Measurements from ENCODE around the gene TIMM21. TPM values are rescaled to one million over a fixed set of nuclear protein-coding genes. Genes with fewer than 3 reads are reported as not detected.

Gene TIMM21
- total and polyA plus RNA-seq, 2 of the 13 experiments (the other 11 are each of a cell fraction or from before 2014, with no cell fraction given), result 29.6 to 62.3 TPM

DNA sequence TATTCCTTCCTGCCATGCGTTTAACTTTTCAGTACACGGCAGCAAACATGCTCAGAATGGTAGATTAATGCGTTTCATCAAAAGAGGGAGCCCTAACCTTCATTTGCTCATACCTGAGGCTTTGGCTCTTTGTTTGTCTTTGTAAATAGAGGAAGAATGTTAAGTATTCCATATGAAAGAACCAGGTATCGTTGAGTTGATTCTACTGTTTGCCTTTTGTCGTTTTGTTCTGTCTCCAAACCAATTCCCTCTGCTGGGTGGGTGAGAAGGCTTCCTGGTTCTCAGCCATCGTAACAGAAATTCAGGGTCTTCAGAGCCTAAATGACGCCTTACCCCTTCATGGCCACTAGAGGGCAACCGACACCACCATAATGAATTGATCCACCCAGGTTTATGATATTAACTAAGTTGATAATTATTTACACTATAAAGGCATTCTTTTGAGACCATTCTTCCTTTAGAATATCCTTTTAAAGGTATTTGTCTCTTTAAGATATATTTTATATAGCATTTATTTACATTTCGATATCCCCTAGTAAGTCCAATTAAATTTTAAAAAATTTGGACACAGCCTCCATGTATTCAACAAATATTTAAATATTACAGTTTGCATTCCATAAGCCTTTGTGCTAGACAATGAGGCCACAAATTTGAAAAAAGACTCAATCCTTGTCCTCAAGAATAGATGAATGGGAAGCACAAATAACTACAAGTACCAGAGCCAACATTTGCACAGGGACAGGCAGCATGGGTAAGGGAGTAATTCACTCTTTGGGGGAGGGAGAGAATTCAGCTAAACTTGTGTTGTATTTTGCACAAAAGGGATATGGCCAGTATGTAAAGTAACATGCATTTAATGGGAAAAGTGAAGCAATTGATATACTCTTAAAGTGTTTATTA is 48.1 kb downstream of the TIMM21 start (continued):
- TF ChIP-seq, protein P1, sequence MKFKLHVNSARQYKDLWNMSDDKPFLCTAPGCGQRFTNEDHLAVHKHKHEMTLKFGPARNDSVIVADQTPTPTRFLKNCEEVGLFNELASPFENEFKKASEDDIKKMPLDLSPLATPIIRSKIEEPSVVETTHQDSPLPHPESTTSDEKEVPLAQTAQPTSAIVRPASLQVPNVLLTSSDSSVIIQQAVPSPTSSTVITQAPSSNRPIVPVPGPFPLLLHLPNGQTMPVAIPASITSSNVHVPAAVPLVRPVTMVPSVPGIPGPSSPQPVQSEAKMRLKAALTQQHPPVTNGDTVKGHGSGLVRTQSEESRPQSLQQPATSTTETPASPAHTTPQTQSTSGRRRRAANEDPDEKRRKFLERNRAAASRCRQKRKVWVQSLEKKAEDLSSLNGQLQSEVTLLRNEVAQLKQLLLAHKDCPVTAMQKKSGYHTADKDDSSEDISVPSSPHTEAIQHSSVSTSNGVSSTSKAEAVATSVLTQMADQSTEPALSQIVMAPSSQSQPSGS (CRISPR knock-in tag; IDR thresholded peaks at IDR 0.05), result no peak
- TF ChIP-seq, protein P2, sequence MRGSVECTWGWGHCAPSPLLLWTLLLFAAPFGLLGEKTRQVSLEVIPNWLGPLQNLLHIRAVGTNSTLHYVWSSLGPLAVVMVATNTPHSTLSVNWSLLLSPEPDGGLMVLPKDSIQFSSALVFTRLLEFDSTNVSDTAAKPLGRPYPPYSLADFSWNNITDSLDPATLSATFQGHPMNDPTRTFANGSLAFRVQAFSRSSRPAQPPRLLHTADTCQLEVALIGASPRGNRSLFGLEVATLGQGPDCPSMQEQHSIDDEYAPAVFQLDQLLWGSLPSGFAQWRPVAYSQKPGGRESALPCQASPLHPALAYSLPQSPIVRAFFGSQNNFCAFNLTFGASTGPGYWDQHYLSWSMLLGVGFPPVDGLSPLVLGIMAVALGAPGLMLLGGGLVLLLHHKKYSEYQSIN (CRISPR knock-in tag; IDR thresholded peaks at IDR 0.05; ENCODE audit: borderline replicate concordance), result no peak
- TF ChIP-seq HNRNPLL (IDR thresholded peaks at IDR 0.05; ENCODE audit: low read depth, low read length, poor library complexity, severe bottlenecking) (no peak), HDAC2 (CRISPR knock-in tag; IDR thresholded peaks at IDR 0.05) (no peak), NFE2L1 (CRISPR knock-in tag; IDR thresholded peaks at IDR 0.05; ENCODE audit: borderline replicate concordance) (no peak), FOSL2 (CRISPR knock-in tag; IDR thresholded peaks at IDR 0.05) (no peak), NR2F6 (IDR thresholded peaks at IDR 0.05) (no peak), NR2F6 (CRISPR knock-in tag; IDR thresholded peaks at IDR 0.05) (no peak), ZNF619 (CRISPR knock-in tag; IDR thresholded peaks at IDR 0.05) (no peak), ZNF614 (CRISPR knock-in tag; IDR thresholded peaks at IDR 0.05; ENCODE audit: borderline replicate concordance) (no peak), ZFP41 (CRISPR knock-in tag; IDR thresholded peaks at IDR 0.05; ENCODE audit: borderline replicate concordance) (no peak), EED (CRISPR knock-in tag; IDR thresholded peaks at IDR 0.05) (no peak), ZNF33A (CRISPR knock-in tag; IDR thresholded peaks at IDR 0.05; ENCODE audit: borderline replicate concordance) (no peak)
- TF ChIP-seq, protein P3, sequence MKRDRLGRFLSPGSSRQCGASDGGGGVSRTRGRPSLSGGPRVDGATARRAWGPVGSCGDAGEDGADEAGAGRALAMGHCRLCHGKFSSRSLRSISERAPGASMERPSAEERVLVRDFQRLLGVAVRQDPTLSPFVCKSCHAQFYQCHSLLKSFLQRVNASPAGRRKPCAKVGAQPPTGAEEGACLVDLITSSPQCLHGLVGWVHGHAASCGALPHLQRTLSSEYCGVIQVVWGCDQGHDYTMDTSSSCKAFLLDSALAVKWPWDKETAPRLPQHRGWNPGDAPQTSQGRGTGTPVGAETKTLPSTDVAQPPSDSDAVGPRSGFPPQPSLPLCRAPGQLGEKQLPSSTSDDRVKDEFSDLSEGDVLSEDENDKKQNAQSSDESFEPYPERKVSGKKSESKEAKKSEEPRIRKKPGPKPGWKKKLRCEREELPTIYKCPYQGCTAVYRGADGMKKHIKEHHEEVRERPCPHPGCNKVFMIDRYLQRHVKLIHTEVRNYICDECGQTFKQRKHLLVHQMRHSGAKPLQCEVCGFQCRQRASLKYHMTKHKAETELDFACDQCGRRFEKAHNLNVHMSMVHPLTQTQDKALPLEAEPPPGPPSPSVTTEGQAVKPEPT (CRISPR knock-in tag; IDR thresholded peaks at IDR 0.05; ENCODE audit: low read depth), result no peak
- TF ChIP-seq, protein P4, sequence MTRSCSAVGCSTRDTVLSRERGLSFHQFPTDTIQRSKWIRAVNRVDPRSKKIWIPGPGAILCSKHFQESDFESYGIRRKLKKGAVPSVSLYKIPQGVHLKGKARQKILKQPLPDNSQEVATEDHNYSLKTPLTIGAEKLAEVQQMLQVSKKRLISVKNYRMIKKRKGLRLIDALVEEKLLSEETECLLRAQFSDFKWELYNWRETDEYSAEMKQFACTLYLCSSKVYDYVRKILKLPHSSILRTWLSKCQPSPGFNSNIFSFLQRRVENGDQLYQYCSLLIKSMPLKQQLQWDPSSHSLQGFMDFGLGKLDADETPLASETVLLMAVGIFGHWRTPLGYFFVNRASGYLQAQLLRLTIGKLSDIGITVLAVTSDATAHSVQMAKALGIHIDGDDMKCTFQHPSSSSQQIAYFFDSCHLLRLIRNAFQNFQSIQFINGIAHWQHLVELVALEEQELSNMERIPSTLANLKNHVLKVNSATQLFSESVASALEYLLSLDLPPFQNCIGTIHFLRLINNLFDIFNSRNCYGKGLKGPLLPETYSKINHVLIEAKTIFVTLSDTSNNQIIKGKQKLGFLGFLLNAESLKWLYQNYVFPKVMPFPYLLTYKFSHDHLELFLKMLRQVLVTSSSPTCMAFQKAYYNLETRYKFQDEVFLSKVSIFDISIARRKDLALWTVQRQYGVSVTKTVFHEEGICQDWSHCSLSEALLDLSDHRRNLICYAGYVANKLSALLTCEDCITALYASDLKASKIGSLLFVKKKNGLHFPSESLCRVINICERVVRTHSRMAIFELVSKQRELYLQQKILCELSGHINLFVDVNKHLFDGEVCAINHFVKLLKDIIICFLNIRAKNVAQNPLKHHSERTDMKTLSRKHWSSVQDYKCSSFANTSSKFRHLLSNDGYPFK (CRISPR knock-in tag; IDR thresholded peaks at IDR 0.05; ENCODE audit: borderline replicate concordance), result no peak
- TF ChIP-seq, protein P5, sequence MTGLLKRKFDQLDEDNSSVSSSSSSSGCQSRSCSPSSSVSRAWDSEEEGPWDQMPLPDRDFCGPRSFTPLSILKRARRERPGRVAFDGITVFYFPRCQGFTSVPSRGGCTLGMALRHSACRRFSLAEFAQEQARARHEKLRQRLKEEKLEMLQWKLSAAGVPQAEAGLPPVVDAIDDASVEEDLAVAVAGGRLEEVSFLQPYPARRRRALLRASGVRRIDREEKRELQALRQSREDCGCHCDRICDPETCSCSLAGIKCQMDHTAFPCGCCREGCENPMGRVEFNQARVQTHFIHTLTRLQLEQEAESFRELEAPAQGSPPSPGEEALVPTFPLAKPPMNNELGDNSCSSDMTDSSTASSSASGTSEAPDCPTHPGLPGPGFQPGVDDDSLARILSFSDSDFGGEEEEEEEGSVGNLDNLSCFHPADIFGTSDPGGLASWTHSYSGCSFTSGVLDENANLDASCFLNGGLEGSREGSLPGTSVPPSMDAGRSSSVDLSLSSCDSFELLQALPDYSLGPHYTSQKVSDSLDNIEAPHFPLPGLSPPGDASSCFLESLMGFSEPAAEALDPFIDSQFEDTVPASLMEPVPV (CRISPR knock-in tag; IDR thresholded peaks at IDR 0.05), result no peak
- TF ChIP-seq, protein P6, sequence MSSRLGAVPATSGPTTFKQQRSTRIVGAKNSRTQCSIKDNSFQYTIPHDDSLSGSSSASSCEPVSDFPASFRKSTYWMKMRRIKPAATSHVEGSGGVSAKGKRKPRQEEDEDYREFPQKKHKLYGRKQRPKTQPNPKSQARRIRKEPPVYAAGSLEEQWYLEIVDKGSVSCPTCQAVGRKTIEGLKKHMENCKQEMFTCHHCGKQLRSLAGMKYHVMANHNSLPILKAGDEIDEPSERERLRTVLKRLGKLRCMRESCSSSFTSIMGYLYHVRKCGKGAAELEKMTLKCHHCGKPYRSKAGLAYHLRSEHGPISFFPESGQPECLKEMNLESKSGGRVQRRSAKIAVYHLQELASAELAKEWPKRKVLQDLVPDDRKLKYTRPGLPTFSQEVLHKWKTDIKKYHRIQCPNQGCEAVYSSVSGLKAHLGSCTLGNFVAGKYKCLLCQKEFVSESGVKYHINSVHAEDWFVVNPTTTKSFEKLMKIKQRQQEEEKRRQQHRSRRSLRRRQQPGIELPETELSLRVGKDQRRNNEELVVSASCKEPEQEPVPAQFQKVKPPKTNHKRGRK (CRISPR knock-in tag; IDR thresholded peaks at IDR 0.05), result no peak

All from HepG2 (cell line).